ENCODE measurements around the gene DCST1.

Gene DCST1

GRCh38 chr1:155037851-155038441, 4.3 kb downstream of the DCST1 start:
- DNase-seq (ENCODE audit: extremely low spot score): no peak
- POLR2A ChIA-PET: interaction anchor here (1.1 to 1.5 kb wide), 2 partner anchors 14 to 38 kb away, joined by 3 to 4 read pairs; partner anchors contain the start of gene ADAM15
- no peak for TF ChIP-seq L3MBTL2 (conservative IDR thresholded peaks at IDR 0.05)
- TF ChIP-seq SUZ12 (IDR thresholded peaks at IDR 0.05): no peak
- TF ChIP-seq FOXK2 (IDR thresholded peaks at IDR 0.05): no peak
- TF ChIP-seq CTBP1 (IDR thresholded peaks at IDR 0.05; ENCODE audit: borderline replicate concordance): no peak
- TF ChIP-seq PKNOX1 (IDR thresholded peaks at IDR 0.05): no peak
- no peak for TF ChIP-seq ARNT (IDR thresholded peaks at IDR 0.05)
- no peak for TF ChIP-seq NFRKB (IDR thresholded peaks at IDR 0.05)
- CTCF ChIA-PET: interaction anchor here (0.5 to 1.5 kb wide), 3 partner anchors 12 to 20 kb away, joined by 3 to 4 read pairs (median 4); no protein-coding TSS in a partner anchor

GRCh38 chr1:155038602-155039307, 5.1 kb downstream of the DCST1 start:
- CTCF ChIA-PET: interaction anchor here (1.5 kb wide), 1 partner anchor 21 kb away, joined by 4 read pairs; no protein-coding TSS in a partner anchor
- POLR2A ChIA-PET: interaction anchor here (1.1 to 1.5 kb wide), 2 partner anchors 13 to 39 kb away, joined by 3 to 4 read pairs; partner anchors contain the start of gene ADAM15

GRCh38 chr1:155039308-155039669, 5.7 kb downstream of the DCST1 start:
- TF ChIP-seq FOXA1 (IDR thresholded peaks at IDR 0.05): no peak
- no peak for DNase-seq (ENCODE audit: extremely low spot score)
- POLR2A ChIA-PET: interaction anchor here (1.1 kb wide), 1 partner anchor 12 kb away, joined by 3 read pairs; the partner anchor contains the start of gene ADAM15
- CTCF ChIA-PET: interaction anchor here (1.5 kb wide), 1 partner anchor 22 kb away, joined by 4 read pairs; no protein-coding TSS in a partner anchor

More at GRCh38 chr1:155038602-155039307, 5.1 kb downstream of the DCST1 start:
- DNase-seq (ENCODE audit: extremely low spot score): no peak
- no peak for TF ChIP-seq FOXM1 (IDR thresholded peaks at IDR 0.05; ENCODE audit: borderline replicate concordance)
- no peak for TF ChIP-seq ZNF384 (IDR thresholded peaks at IDR 0.05)
- no peak for TF ChIP-seq SUZ12 (IDR thresholded peaks at IDR 0.05)
- no peak for TF ChIP-seq FOXK2 (IDR thresholded peaks at IDR 0.05)

GRCh38 chr1:155040358-155041093, 6.9 kb downstream of the DCST1 start:
- ChIA-PET POLR2A (interaction anchor here (1.6 to 2.4 kb wide), 2 partner anchors 10 to 133 kb away, joined by 6 to 8 read pairs; partner anchors contain the start of genes ADAM15 and KRTCAP2), CTCF (interaction anchor here (0.9 to 1.9 kb wide), 3 partner anchors 10 to 132 kb away, joined by 4 to 5 read pairs (median 5); partner anchors contain the start of genes ADAM15 and KRTCAP2)
- no peak for TF ChIP-seq PKNOX1 (IDR thresholded peaks at IDR 0.05)
- no peak for TF ChIP-seq CTBP1 (IDR thresholded peaks at IDR 0.05; ENCODE audit: borderline replicate concordance)
- TF ChIP-seq SP1 (IDR thresholded peaks at IDR 0.05): no peak
- TF ChIP-seq FOXK2 (IDR thresholded peaks at IDR 0.05): no peak
- TF ChIP-seq TARDBP (IDR thresholded peaks at IDR 0.05): no peak
- TF ChIP-seq FOXM1 (IDR thresholded peaks at IDR 0.05; ENCODE audit: borderline replicate concordance): no peak
- TF ChIP-seq NFRKB (IDR thresholded peaks at IDR 0.05): no peak
- TF ChIP-seq LEF1 (IDR thresholded peaks at IDR 0.05; ENCODE audit: borderline replicate concordance): no peak
- no peak for DNase-seq (ENCODE audit: extremely low spot score)

GRCh38 chr1:155042789-155043188, 9.2 kb downstream of the DCST1 start:
- ChIA-PET POLR2A (no interaction called here), CTCF (interaction anchor here (1.4 to 6.5 kb wide), 3 partner anchors 19 to 43 kb away, joined by 4 to 33 read pairs (median 5); no protein-coding TSS in a partner anchor)
- no peak for DNase-seq (ENCODE audit: extremely low spot score)
- TF ChIP-seq ZNF384 (IDR thresholded peaks at IDR 0.05): no peak
- no peak for TF ChIP-seq CTBP1 (IDR thresholded peaks at IDR 0.05; ENCODE audit: borderline replicate concordance)
- no peak for TF ChIP-seq PKNOX1 (IDR thresholded peaks at IDR 0.05)
- no peak for TF ChIP-seq NFRKB (IDR thresholded peaks at IDR 0.05)
- no peak for TF ChIP-seq HDGF (IDR thresholded peaks at IDR 0.05; ENCODE audit: borderline replicate concordance)
- TF ChIP-seq SUZ12 (IDR thresholded peaks at IDR 0.05): no peak
- TF ChIP-seq L3MBTL2 (conservative IDR thresholded peaks at IDR 0.05): no peak
- TF ChIP-seq FOXA1 (IDR thresholded peaks at IDR 0.05): no peak
- TF ChIP-seq BHLHE40 (IDR thresholded peaks at IDR 0.05; ENCODE audit: borderline replicate concordance): no peak
- TF ChIP-seq TARDBP (IDR thresholded peaks at IDR 0.05): no peak
- no peak for TF ChIP-seq ARNT (IDR thresholded peaks at IDR 0.05)
- no peak for TF ChIP-seq FOXM1 (IDR thresholded peaks at IDR 0.05; ENCODE audit: borderline replicate concordance)
- TF ChIP-seq LEF1 (IDR thresholded peaks at IDR 0.05; ENCODE audit: borderline replicate concordance): no peak
- no peak for TF ChIP-seq SP1 (IDR thresholded peaks at IDR 0.05)
- no peak for TF ChIP-seq FOXK2 (IDR thresholded peaks at IDR 0.05)

GRCh38 chr1:155043301-155043702, 9.7 kb downstream of the DCST1 start:
- ChIA-PET CTCF (interaction anchor here (1.4 to 6.5 kb wide), 4 partner anchors 19 to 53 kb away, joined by 3 to 33 read pairs (median 6); no protein-coding TSS in a partner anchor), POLR2A (interaction anchor here (1.2 to 1.4 kb wide), 2 partner anchors 16 to 25 kb away, joined by 3 read pairs; no protein-coding TSS in a partner anchor)
- DNase-seq (ENCODE audit: extremely low spot score): no peak
- TF ChIP-seq FOXA1 (IDR thresholded peaks at IDR 0.05) (no peak), SP1 (IDR thresholded peaks at IDR 0.05) (no peak), TARDBP (IDR thresholded peaks at IDR 0.05) (no peak), L3MBTL2 (conservative IDR thresholded peaks at IDR 0.05) (no peak), LEF1 (IDR thresholded peaks at IDR 0.05; ENCODE audit: borderline replicate concordance) (no peak), FOXM1 (IDR thresholded peaks at IDR 0.05; ENCODE audit: borderline replicate concordance) (no peak), BHLHE40 (IDR thresholded peaks at IDR 0.05; ENCODE audit: borderline replicate concordance) (no peak), ZNF384 (IDR thresholded peaks at IDR 0.05) (no peak), PKNOX1 (IDR thresholded peaks at IDR 0.05) (no peak), SUZ12 (IDR thresholded peaks at IDR 0.05) (no peak)

Data from HEK293T (cell line).